AG04450 (cell line): ENCODE measurements around the gene REM2. TPM values are rescaled to one million over a fixed set of nuclear protein-coding genes. Genes with fewer than 3 reads are reported as not detected.

Experiments
- CTCF ChIA-PET: fragments of 300-600, 350-600 bp; formaldehyde crosslinking; extraction: SDS; loops from one replicate; lab custom pipeline; 2022; ENCODE audit warnings: antibody characterized with exemption, inconsistent platforms; lab: Charles Lee
- POLR2A ChIA-PET: fragments of 350-600 bp; formaldehyde crosslinking; extraction: SDS; loops from one replicate; lab custom pipeline; 2021; ENCODE audit warnings: antibody characterized with exemption, inconsistent platforms; lab: Yijun Ruan, JAX
- DNase-seq: peaks from one replicate; pipeline ENCODE4 v3.0.0-alpha.2; 2011; ENCODE audit warnings: low read depth, low spot score
- H3K27ac ChIP-seq: one replicate; pipeline ENCODE4 v1.5.1; 2012; ENCODE audit warnings: low read depth, low read length, control low read depth
- H3K27me3 ChIP-seq: one replicate; pipeline ENCODE4 v1.6.0; 2012; ENCODE audit warnings: low read length; ENCODE audit not compliant: control insufficient read depth, insufficient read depth
- H3K4me3 ChIP-seq: 2 replicates; pipeline ENCODE4 v1.5.1; 2011; ENCODE audit warnings: mild to moderate bottlenecking, low read depth, low read length, control low read depth
- H3K9me3 ChIP-seq: 2 replicates; pipeline ENCODE4 v1.5.1; 2012; ENCODE audit warnings: low read length; ENCODE audit not compliant: control insufficient read depth, insufficient read depth
- polyA plus RNA-seq: library from polyadenylated mRNA; depleted of rRNA; stranded (reverse); fragments of >200 nt; gene quantifications from 2 replicates; pipeline ENCODE4 v1.2.3, GENCODE V29; 2011
- TF ChIP-seq, protein P1 (sequence below): IDR thresholded peaks from 2 replicates; pipeline ENCODE4 v1.5.1; 2011; ENCODE audit warnings: low read depth, low read length, control low read depth, inconsistent platforms

Gene REM2
- polyA plus RNA-seq, 1 experiment: 0.19 TPM

- DNase-seq: no peak
- ChIA-PET POLR2A (no interaction called here), CTCF (interaction anchor here (0.9 to 9.1 kb wide), 5 partner anchors 12 to 327 kb away, joined by 3 to 110 read pairs (median 8); partner anchors contain the start of gene LRP10)
- Histone ChIP-seq H3K27ac (no peak overlapping the region), H3K4me3 (no peak overlapping the region), H3K27me3 (no peaks in the 10 kb centered on the region), H3K9me3 (no peaks in the 10 kb centered on the region)
- TF ChIP-seq, protein P1, sequence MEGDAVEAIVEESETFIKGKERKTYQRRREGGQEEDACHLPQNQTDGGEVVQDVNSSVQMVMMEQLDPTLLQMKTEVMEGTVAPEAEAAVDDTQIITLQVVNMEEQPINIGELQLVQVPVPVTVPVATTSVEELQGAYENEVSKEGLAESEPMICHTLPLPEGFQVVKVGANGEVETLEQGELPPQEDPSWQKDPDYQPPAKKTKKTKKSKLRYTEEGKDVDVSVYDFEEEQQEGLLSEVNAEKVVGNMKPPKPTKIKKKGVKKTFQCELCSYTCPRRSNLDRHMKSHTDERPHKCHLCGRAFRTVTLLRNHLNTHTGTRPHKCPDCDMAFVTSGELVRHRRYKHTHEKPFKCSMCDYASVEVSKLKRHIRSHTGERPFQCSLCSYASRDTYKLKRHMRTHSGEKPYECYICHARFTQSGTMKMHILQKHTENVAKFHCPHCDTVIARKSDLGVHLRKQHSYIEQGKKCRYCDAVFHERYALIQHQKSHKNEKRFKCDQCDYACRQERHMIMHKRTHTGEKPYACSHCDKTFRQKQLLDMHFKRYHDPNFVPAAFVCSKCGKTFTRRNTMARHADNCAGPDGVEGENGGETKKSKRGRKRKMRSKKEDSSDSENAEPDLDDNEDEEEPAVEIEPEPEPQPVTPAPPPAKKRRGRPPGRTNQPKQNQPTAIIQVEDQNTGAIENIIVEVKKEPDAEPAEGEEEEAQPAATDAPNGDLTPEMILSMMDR: no peak
Measured at GRCh38 chr14:22884076-22884737, 1.2 kb downstream of the REM2 start.

DNA sequence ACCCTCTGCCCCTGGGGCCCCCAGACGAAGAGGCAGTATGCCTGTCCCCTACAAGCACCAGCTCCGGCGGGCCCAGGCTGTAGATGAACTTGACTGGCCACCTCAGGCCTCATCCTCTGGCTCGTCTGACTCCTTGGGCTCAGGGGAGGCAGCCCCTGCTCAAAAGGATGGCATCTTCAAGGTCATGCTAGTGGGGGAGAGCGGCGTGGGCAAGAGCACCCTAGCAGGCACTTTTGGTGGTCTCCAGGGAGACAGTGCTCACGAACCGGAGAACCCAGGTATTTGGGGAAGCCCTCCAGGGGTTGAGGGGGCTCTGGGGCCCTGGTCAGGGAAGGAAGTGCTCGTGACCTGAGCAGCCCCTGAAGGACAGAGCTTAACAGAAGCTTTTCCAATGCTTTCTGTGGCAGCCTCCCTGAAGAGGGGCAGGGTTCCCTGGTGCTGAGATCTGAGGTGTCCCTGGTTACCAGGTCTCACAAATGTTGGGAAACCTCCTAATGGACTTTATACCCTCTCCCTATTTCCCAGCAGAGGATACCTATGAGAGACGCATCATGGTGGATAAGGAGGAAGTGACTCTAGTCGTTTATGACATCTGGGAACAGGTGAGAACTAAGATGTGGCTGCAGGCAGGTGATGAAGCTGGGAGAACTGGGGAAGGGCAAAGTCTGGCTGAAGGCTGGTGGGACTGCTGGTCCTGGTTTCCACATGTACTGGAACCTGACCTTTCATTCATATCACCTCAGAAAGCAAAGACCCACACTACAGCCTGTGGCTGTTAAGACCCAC, 1.9 kb downstream of the REM2 start:
- no peak for DNase-seq
- H3K27me3 ChIP-seq: no peaks in the 10 kb centered on the region
- ChIA-PET POLR2A (interaction anchor here (0.6 kb wide), 1 partner anchor 22 kb away, joined by 3 read pairs; no protein-coding TSS in a partner anchor), CTCF (interaction anchor here (0.7 to 9.1 kb wide), 7 partner anchors 12 to 328 kb away, joined by 3 to 110 read pairs (median 4); partner anchors contain the start of gene LRP10)
- TF ChIP-seq, protein P1: no peak
- H3K4me3 ChIP-seq: no peak overlapping the region
- no peak overlapping the region for H3K27ac ChIP-seq
- H3K9me3 ChIP-seq: no peaks in the 10 kb centered on the region

DNA sequence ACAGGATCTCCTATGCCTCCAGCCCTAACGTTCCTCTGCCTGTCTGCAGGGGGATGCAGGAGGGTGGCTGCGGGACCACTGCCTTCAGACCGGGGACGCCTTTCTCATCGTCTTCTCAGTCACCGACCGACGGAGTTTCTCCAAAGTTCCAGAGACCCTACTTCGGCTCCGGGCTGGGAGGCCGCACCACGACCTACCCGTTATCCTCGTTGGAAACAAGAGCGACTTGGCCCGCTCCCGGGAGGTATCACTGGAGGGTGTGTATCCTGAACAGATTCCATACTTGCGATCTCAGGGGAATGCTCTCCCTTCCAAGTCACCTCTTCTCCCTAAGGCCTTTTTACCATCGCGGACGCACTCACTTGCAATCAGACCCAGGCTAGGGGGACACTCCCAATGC, 3.0 kb downstream of the REM2 start:
- Histone ChIP-seq H3K27me3 (no peaks in the 10 kb centered on the region), H3K4me3 (no peak overlapping the region), H3K27ac (no peak overlapping the region), H3K9me3 (no peaks in the 10 kb centered on the region)
- TF ChIP-seq, protein P1: no peak
- ChIA-PET POLR2A (no interaction called here), CTCF (interaction anchor here (0.6 to 9.1 kb wide), 9 partner anchors 10 to 329 kb away, joined by 3 to 110 read pairs (median 4); partner anchors contain the start of gene LRP10)
- DNase-seq: no peak

DNA sequence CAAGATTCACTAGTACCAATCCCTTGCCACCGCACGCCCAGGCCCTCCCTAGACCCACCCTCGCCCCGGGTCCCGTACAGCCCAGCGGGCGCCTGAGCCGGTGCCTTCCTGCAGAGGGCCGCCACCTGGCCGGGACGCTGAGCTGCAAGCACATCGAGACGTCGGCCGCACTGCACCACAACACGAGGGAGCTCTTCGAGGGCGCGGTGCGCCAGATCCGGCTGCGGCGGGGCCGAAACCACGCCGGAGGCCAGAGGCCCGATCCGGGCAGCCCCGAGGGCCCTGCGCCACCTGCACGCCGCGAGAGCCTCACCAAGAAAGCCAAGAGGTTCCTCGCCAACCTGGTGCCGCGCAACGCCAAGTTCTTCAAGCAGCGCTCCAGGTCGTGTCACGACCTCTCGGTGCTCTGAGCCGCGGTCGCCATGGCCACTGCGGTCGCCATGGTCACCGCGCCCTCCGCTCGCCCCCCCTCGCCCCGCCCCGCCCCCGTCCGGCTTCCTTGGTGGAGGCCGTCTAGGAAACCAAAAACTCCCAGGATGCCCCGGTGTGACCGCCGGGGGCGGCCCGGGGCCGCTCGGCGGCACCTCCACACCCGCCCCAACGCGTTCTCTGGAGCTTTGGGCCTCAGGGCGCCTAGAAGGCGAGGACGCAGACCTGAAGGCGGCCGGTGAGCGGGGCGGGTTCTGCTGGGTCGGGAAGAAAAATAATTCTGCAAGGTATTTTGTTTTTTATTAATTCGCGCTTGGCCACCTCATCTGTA, 3.7 kb downstream of the REM2 start:
- POLR2A ChIA-PET: interaction anchor here (0.6 kb wide), 1 partner anchor 27 kb away, joined by 3 read pairs; no protein-coding TSS in a partner anchor
- CTCF ChIA-PET: interaction anchor here (0.7 to 9.1 kb wide), 6 partner anchors 9 to 330 kb away, joined by 3 to 110 read pairs (median 4); partner anchors contain the start of gene LRP10
- no peaks in the 10 kb centered on the region for H3K27me3 ChIP-seq
- H3K9me3 ChIP-seq: no peaks in the 10 kb centered on the region
- TF ChIP-seq, protein P1: no peak
- H3K4me3 ChIP-seq: peak overlapping the region; percentile 63
- H3K27ac ChIP-seq: peak overlapping the region; percentile 65
- DNase-seq: no peak
